Esophagus squamous epithelium (tissue), 4 donors: ENCODE results near the gene ABR.

Source experiments
- POLR2A ChIP-seq, 4 donors: fragments of 450-650 bp; IDR thresholded peaks; one replicate each; pipeline ENCODE4 v1.6.1; 2017; ENCODE audit warnings: antibody characterized with exemption in 4 of 4, mild to moderate bottlenecking in 4 of 4, moderate library complexity in 3 of 4
- TF ChIP-seq, protein P1 (sequence below), 6 experiments: fragments of 450-650 bp in 4 of 6; fragments of 200-600 bp in 2 of 6; sonication (generic) in 2 of 6; IDR thresholded peaks; one replicate each; pipeline ENCODE4 v1.5.1; 2016 to 2019; ENCODE audit warnings: antibody characterized with exemption in 6 of 6, mild to moderate bottlenecking in 4 of 6, moderate library complexity in 4 of 6

- TF ChIP-seq, protein P1, sequence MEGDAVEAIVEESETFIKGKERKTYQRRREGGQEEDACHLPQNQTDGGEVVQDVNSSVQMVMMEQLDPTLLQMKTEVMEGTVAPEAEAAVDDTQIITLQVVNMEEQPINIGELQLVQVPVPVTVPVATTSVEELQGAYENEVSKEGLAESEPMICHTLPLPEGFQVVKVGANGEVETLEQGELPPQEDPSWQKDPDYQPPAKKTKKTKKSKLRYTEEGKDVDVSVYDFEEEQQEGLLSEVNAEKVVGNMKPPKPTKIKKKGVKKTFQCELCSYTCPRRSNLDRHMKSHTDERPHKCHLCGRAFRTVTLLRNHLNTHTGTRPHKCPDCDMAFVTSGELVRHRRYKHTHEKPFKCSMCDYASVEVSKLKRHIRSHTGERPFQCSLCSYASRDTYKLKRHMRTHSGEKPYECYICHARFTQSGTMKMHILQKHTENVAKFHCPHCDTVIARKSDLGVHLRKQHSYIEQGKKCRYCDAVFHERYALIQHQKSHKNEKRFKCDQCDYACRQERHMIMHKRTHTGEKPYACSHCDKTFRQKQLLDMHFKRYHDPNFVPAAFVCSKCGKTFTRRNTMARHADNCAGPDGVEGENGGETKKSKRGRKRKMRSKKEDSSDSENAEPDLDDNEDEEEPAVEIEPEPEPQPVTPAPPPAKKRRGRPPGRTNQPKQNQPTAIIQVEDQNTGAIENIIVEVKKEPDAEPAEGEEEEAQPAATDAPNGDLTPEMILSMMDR (IDR thresholded peaks at IDR 0.05), result no peak
- TF ChIP-seq POLR2A (IDR thresholded peaks at IDR 0.05), result no peak
Measured at GRCh38 chr17:1111599-1112443, 68.0 kb downstream of the ABR start.
